Uterus (tissue), 4 donors: ENCODE results near the gene CAMKK2. TPM values are rescaled to one million over a fixed set of nuclear protein-coding genes. Genes with fewer than 3 reads are reported as not detected.

Experiments
- DNase-seq, 2 donors: peaks; one replicate each; pipeline ENCODE4 v3.0.0-alpha.2; 2019 to 2020
- H3K27ac ChIP-seq, 2 donors: fragments of 200-600 bp; sonication (generic); 1 replicate in 1 of 2; 2 replicates in 1 of 2; pipeline ENCODE4 v1.5.1; 2016 to 2018
- H3K27me3 ChIP-seq, 2 donors: fragments of 200-600 bp; sonication (generic); one replicate each; pipeline ENCODE4 v1.5.1; 2018 to 2019; ENCODE audit warnings: control low read depth in 1 of 2
- H3K36me3 ChIP-seq, 2 donors: fragments of 200-600 bp; sonication (generic); one replicate each; pipeline ENCODE4 v1.5.1; 2019; ENCODE audit warnings: control low read depth in 1 of 2
- H3K4me1 ChIP-seq, 2 donors: fragments of 200-600 bp; sonication (generic); one replicate each; pipeline ENCODE4 v1.5.1; 2018 to 2019; ENCODE audit warnings: control low read depth in 1 of 2
- H3K4me3 ChIP-seq, 2 donors: fragments of 200-600 bp; sonication (generic); 1 replicate in 1 of 2; 2 replicates in 1 of 2; pipeline ENCODE4 v1.5.1; 2018 to 2019; ENCODE audit warnings: mild to moderate bottlenecking in 1 of 2
- H3K9me3 ChIP-seq, 2 donors: fragments of 200-600 bp; sonication (generic); one replicate each; pipeline ENCODE4 v1.5.1; 2019; ENCODE audit warnings: control low read depth in 1 of 2
- POLR2A ChIP-seq, 2 donors: fragments of 450-650 bp; IDR thresholded peaks; one replicate each; pipeline ENCODE4 v1.6.1; 2016; ENCODE audit warnings: antibody characterized with exemption in 2 of 2, mild to moderate bottlenecking in 1 of 2, moderate library complexity in 1 of 2
- intact Hi-C: fragments of 100-400 bp; cut with DNase I; formaldehyde crosslinking; loops from one replicate; pipeline ENCODE4 v1.15.1; 2023; ENCODE audit warnings: low total_unique reads
- total RNA-seq, 4 donors: library from RNA; depleted of rRNA in 3 of 4; stranded (reverse); fragments of >200 nt in 3 of 4; gene quantifications; one replicate each; pipeline versions ENCODE4 v1.1.0 to v1.2.4, GENCODE V29; 2014 to 2023
- TF ChIP-seq, protein P1 (sequence below), 4 experiments: fragments of 200-600 bp in 2 of 4; fragments of 450-650 bp in 2 of 4; sonication (generic) in 2 of 4; IDR thresholded peaks; one replicate each; pipeline ENCODE4 v1.5.1; 2016 to 2019; ENCODE audit warnings: antibody characterized with exemption in 4 of 4, mild to moderate bottlenecking in 2 of 4, moderate library complexity in 1 of 4
- donor health status: DM: yes; HTN: yes; CAD: no.

Gene CAMKK2
- total RNA-seq, 4 donors from 2014 or later, result 7.9 to 55.1 (median 22.6) TPM

DNA sequence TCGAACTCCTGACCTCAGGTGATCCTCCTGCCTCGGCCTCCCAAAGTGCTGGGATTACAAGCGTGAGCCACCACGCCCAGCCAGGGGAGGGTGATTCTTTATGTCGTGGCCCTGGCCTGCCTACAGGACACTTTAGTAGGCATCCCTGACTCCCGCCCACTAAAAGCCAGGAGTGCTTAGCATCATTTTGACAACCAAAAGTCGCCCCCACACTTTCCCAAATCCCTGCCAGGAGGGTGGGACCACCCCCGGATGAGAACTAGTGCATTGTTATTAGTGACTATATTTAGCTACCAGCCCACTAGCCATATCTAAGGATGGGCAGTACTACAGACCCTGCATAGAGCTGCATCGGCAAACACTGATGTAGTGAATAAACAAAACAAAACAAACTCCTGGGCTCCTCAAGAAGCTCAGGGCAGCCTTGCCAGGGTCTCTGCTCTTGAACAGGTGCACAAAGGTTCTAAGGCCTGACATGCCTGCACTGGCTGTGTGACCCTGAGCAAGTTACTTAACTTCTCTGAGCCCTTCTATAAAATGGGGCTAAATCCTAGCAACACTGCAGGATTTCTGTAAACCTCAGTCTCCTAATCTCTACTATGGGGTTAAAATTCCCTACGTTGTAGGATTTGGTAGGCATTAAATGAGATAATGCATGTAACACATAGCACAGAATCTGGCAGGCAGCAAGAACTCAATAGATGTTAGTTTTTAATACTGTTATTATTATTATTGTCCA is 2.2 kb downstream of the CAMKK2 start:
- Histone ChIP-seq H3K27me3 (no peaks in the 10 kb centered on the region), H3K27ac (no peak overlapping the region), H3K4me3 (no peak overlapping the region), H3K4me1 (peaks cover 0 to 12% of the 10 kb centered on the region in 2 donors), H3K36me3 (no peaks in the 10 kb centered on the region), H3K9me3 (no peaks in the 10 kb centered on the region)
- TF ChIP-seq POLR2A (IDR thresholded peaks at IDR 0.05), result no peak
- TF ChIP-seq, protein P1, sequence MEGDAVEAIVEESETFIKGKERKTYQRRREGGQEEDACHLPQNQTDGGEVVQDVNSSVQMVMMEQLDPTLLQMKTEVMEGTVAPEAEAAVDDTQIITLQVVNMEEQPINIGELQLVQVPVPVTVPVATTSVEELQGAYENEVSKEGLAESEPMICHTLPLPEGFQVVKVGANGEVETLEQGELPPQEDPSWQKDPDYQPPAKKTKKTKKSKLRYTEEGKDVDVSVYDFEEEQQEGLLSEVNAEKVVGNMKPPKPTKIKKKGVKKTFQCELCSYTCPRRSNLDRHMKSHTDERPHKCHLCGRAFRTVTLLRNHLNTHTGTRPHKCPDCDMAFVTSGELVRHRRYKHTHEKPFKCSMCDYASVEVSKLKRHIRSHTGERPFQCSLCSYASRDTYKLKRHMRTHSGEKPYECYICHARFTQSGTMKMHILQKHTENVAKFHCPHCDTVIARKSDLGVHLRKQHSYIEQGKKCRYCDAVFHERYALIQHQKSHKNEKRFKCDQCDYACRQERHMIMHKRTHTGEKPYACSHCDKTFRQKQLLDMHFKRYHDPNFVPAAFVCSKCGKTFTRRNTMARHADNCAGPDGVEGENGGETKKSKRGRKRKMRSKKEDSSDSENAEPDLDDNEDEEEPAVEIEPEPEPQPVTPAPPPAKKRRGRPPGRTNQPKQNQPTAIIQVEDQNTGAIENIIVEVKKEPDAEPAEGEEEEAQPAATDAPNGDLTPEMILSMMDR (IDR thresholded peaks at IDR 0.05), result no peak
- intact Hi-C loops, result no loop called here
- DNase-seq, result no peak

DNA sequence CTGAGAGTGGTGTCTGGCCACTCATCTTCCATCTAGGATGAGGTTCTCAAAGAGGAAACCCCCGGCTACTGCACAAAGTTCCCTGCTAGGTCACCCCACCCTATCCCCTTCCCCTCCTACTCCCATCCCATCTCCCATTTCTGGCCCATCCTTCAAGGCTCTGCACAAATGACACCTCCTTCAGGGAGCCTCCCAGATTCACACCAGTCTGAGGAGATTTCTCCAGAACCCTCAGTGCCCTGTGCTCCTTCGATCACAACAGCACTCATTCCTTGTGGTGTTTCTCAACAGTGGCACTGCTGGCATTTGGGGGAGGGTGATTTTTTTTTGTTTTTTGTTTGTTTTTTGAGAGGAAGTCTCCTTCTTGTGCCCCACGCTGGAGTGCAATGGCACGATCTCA is 2.9 kb downstream of the CAMKK2 start:
- H3K9me3 ChIP-seq, result no peaks in the 10 kb centered on the region
- no peak for DNase-seq

DNA sequence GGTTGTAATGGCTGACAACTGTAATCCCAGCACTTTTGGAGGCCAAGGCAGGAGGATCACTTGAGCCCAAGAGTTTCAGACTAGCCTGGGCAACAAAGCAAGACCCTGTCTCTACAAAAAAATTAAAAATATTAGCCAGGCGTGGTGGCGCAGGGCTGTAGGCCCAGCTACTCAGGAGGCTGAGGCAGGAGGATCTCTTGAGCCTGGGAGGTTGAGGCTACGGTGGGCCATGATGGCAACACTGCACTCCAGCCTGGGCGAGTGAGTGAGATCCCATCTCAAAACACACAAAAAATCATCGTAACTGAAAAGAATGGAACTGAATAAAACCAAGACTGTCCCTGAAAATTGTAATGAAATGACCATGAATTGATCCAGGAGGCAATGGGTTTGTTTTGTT is 6.1 kb downstream of the CAMKK2 start:
- no peak overlapping the region for H3K27ac ChIP-seq
- intact Hi-C loops, result no loop called here

More for the DNA sequence above, 2.9 kb downstream of the CAMKK2 start:
- no peak for TF ChIP-seq POLR2A (IDR thresholded peaks at IDR 0.05)
- TF ChIP-seq, protein P1 (IDR thresholded peaks at IDR 0.05), result no peak
- Histone ChIP-seq H3K36me3 (no peaks in the 10 kb centered on the region), H3K4me1 (peaks cover 0 to 14% of the 10 kb centered on the region in 2 donors), H3K4me3 (no peak overlapping the region), H3K27ac (no peak overlapping the region), H3K27me3 (no peaks in the 10 kb centered on the region)
- intact Hi-C loops, result no loop called here

DNA sequence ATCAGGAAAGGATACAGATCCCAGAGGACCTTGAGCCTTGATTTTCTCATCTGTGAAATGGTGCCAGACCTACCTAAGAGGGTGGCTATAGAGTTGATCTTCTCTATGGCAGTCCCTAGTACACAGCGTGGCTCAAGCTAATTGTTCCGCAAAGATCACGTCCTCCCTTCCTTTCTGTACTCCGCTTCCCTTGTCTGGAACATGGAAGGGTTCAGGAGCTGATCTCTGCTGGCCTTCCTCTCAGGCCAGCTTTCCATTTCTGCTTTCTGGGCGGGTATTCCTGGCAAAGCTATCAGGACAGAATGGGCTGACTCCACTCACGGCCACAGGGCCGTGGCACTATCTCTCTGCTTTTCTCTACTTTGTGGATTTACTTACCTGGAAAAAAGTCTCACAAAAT is 6.5 kb downstream of the CAMKK2 start:
- Histone ChIP-seq H3K36me3 (no peaks in the 10 kb centered on the region), H3K4me3 (no peak overlapping the region), H3K9me3 (no peaks in the 10 kb centered on the region), H3K27me3 (no peaks in the 10 kb centered on the region), H3K27ac (peak overlapping the region; percentile 40 to 65), H3K4me1 (peaks cover 0 to 11% of the 10 kb centered on the region in 2 donors)
- TF ChIP-seq, protein P1 (IDR thresholded peaks at IDR 0.05), result no peak
- no peak for TF ChIP-seq POLR2A (IDR thresholded peaks at IDR 0.05)
- DNase-seq, result no peak
- intact Hi-C loops, result no loop called here

More for the DNA sequence above, 6.1 kb downstream of the CAMKK2 start:
- no peaks in the 10 kb centered on the region for H3K36me3 ChIP-seq
- H3K4me1 ChIP-seq, result peaks cover 0 to 16% of the 10 kb centered on the region in 2 donors
- TF ChIP-seq, protein P1 (IDR thresholded peaks at IDR 0.05), result no peak
- TF ChIP-seq POLR2A (IDR thresholded peaks at IDR 0.05), result no peak
- H3K27me3 ChIP-seq, result no peaks in the 10 kb centered on the region
- H3K9me3 ChIP-seq, result no peaks in the 10 kb centered on the region
- no peak for DNase-seq
- no peak overlapping the region for H3K4me3 ChIP-seq

DNA sequence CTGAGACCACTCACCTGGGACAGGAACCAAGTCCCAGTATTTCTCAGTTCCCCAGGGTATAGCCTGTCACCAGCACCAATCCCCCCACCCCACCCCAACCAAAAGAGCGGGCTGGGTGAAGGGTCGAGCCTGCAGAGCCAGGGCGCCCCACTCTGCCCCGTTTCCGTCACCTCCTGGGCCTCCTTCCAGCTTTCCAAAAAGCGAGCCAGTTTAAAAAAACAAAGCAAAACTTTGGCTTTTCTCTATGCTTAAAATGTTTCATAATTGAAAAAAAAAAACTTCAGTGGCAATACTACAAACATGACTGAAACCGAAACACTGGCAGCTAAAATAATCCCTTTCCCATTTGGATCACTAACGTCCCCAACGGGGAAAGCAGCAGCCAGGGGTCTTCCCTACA is 7.5 kb downstream of the CAMKK2 start:
- peak overlapping the region; percentile 40 to 65 for H3K27ac ChIP-seq

More for the DNA sequence above, 7.5 kb downstream of the CAMKK2 start:
- no peak overlapping the region for H3K4me3 ChIP-seq
- no peaks in the 10 kb centered on the region for H3K9me3 ChIP-seq
- H3K4me1 ChIP-seq, result peaks cover 0 to 8% of the 10 kb centered on the region in 2 donors
- no peaks in the 10 kb centered on the region for H3K36me3 ChIP-seq
- intact Hi-C loops, result no loop called here
- no peaks in the 10 kb centered on the region for H3K27me3 ChIP-seq
- DNase-seq, result peak in 1 of 2 donors; percentile 54
- no peak for TF ChIP-seq POLR2A (IDR thresholded peaks at IDR 0.05)
- TF ChIP-seq, protein P1 (IDR thresholded peaks at IDR 0.05), result no peak
